H9 (cell line): ENCODE measurements around the gene CEP170B. TPM values are rescaled to one million over a fixed set of nuclear protein-coding genes. Genes with fewer than 3 reads are reported as not detected.

Source experiments
- DNase-seq: peaks from one replicate; pipeline ENCODE4 v3.0.0-alpha.2; 2017
- H2AFZ ChIP-seq: one replicate; pipeline ENCODE4 v1.6.1; 2013; ENCODE audit warnings: mild to moderate bottlenecking, low read length, control low read depth, moderate library complexity
- H2AK5ac ChIP-seq: 2 replicates; pipeline ENCODE4 v1.6.1; 2013; ENCODE audit warnings: low read length, control low read depth, mixed read lengths; ENCODE audit not compliant: insufficient read length
- H2BK120ac ChIP-seq: one replicate; pipeline ENCODE4 v1.6.1; 2013; ENCODE audit warnings: low read depth, mild to moderate bottlenecking, low read length, control low read depth, inconsistent platforms; ENCODE audit not compliant: poor library complexity, severe bottlenecking
- H2BK12ac ChIP-seq: 2 replicates; pipeline ENCODE4 v1.6.1; 2013; ENCODE audit warnings: low read length, control low read depth, mixed read lengths, low read depth; ENCODE audit not compliant: insufficient read length
- H2BK15ac ChIP-seq: 2 replicates; pipeline ENCODE4 v1.6.1; 2013; ENCODE audit warnings: low read depth, low read length, control low read depth
- H2BK20ac ChIP-seq: one replicate; pipeline ENCODE4 v1.6.1; 2013; ENCODE audit warnings: low read depth, mild to moderate bottlenecking, low read length, control low read depth, inconsistent platforms; ENCODE audit not compliant: poor library complexity, severe bottlenecking
- H2BK5ac ChIP-seq: 2 replicates; pipeline ENCODE4 v1.6.1; 2013; ENCODE audit warnings: low read length, control low read depth, mixed read lengths; ENCODE audit not compliant: insufficient read length
- H3K14ac ChIP-seq: 2 replicates; pipeline ENCODE4 v1.6.1; 2013; ENCODE audit warnings: low read length, control low read depth; ENCODE audit not compliant: insufficient read depth
- H3K18ac ChIP-seq: 2 replicates; pipeline ENCODE4 v1.6.1; 2013; ENCODE audit warnings: low read depth, mild to moderate bottlenecking, mixed read lengths, low read length, control low read depth; ENCODE audit not compliant: insufficient read length
- H3K23ac ChIP-seq: 2 replicates; pipeline ENCODE4 v1.6.1; 2013; ENCODE audit warnings: low read length, control low read depth, mixed read lengths, low read depth; ENCODE audit not compliant: insufficient read length
- H3K23me2 ChIP-seq: 2 replicates; pipeline ENCODE4 v1.6.1; 2013; ENCODE audit warnings: low read depth, mild to moderate bottlenecking, mixed read lengths, low read length, control low read depth; ENCODE audit not compliant: insufficient read length, poor library complexity, severe bottlenecking
- H3K27ac ChIP-seq: 2 replicates; pipeline ENCODE4 v1.5.1; 2013; ENCODE audit warnings: low read length, control low read depth, mixed read lengths, low read depth; ENCODE audit not compliant: insufficient read length
- H3K27me3 ChIP-seq: 2 replicates; pipeline ENCODE4 v1.6.1; 2013; ENCODE audit warnings: low read length, control low read depth, inconsistent platforms; ENCODE audit not compliant: insufficient read depth
- H3K4ac ChIP-seq: 2 replicates; pipeline ENCODE4 v1.6.1; 2013; ENCODE audit warnings: low read depth, mild to moderate bottlenecking, control low read depth, inconsistent platforms, low read length, moderate library complexity
- H3K4me1 ChIP-seq: 2 replicates; pipeline ENCODE4 v1.6.1; 2013; ENCODE audit warnings: low read length, control low read depth, inconsistent platforms; ENCODE audit not compliant: insufficient read depth
- H3K4me2 ChIP-seq: 2 replicates; pipeline ENCODE4 v1.6.1; 2013; ENCODE audit warnings: low read length, control low read depth, mixed read lengths; ENCODE audit not compliant: insufficient read length, insufficient read depth
- H3K56ac ChIP-seq: 2 replicates; pipeline ENCODE4 v1.6.1; 2013; ENCODE audit warnings: low read depth, mild to moderate bottlenecking, mixed read lengths, low read length, control low read depth; ENCODE audit not compliant: insufficient read length
- H3K79me1 ChIP-seq: 2 replicates; pipeline ENCODE4 v1.6.1; 2013; ENCODE audit warnings: low read depth, mild to moderate bottlenecking, moderate library complexity, low read length, control low read depth, inconsistent platforms; ENCODE audit not compliant: insufficient read depth, poor library complexity, severe bottlenecking
- H3K79me2 ChIP-seq: 2 replicates; pipeline ENCODE4 v1.6.1; 2013; ENCODE audit warnings: low read length, control low read depth, inconsistent platforms; ENCODE audit not compliant: insufficient read depth
- H3K9ac ChIP-seq: 2 replicates; pipeline ENCODE4 v1.6.1; 2013; ENCODE audit warnings: low read length, control low read depth, mixed read lengths; ENCODE audit not compliant: insufficient read length; ENCODE audit errors: extremely low read depth
- H3K9me3 ChIP-seq: one replicate; pipeline ENCODE4 v1.6.1; 2013; ENCODE audit warnings: low read depth, low read length, inconsistent platforms; ENCODE audit not compliant: control insufficient read depth
- H3T11ph ChIP-seq: one replicate; pipeline ENCODE4 v1.6.1; 2013; ENCODE audit warnings: mild to moderate bottlenecking, low read length, control low read depth, inconsistent platforms
- H4K20me1 ChIP-seq: one replicate; pipeline ENCODE4 v1.6.1; 2013; ENCODE audit not compliant: control insufficient read depth, insufficient read length, insufficient read depth
- H4K5ac ChIP-seq: 2 replicates; pipeline ENCODE4 v1.6.1; 2013; ENCODE audit warnings: low read depth, mild to moderate bottlenecking, mixed read lengths, low read length, control low read depth; ENCODE audit not compliant: insufficient read length
- H4K8ac ChIP-seq: replicated peaks from 2 replicates; pipeline ENCODE4 v1.6.1; 2013; ENCODE audit warnings: low read length, control low read depth, mixed read lengths, low read depth; ENCODE audit not compliant: insufficient read length
- H4K91ac ChIP-seq: 2 replicates; pipeline ENCODE4 v1.6.1; 2013; ENCODE audit warnings: low read depth, mild to moderate bottlenecking, moderate library complexity, mixed read lengths, low read length, control low read depth; ENCODE audit not compliant: insufficient read length
- H3K27ac Mint-ChIP-seq, 3 experiments: 2 replicates in 2 of 3; 3 replicates in 1 of 3; pipeline ENCODE4 v1.8.0; 2020 to 2021; ENCODE audit warnings: mixed read lengths in 3 of 3, mild to moderate bottlenecking in 1 of 3, moderate library complexity in 1 of 3
- H3K27me3 Mint-ChIP-seq: 2 replicates; pipeline ENCODE4 v1.8.0; 2021; ENCODE audit warnings: low read depth, mild to moderate bottlenecking, moderate library complexity, mixed read lengths
- H3K36me3 Mint-ChIP-seq, 3 experiments: 2 replicates in 2 of 3; 3 replicates in 1 of 3; pipeline ENCODE4 v1.8.0; 2020 to 2021; ENCODE audit warnings: low read depth in 3 of 3, mixed read lengths in 3 of 3; ENCODE audit not compliant: insufficient read depth in 1 of 3
- H3K4me1 Mint-ChIP-seq, 2 experiments: 2 replicates each; pipeline ENCODE4 v1.8.0; 2020; ENCODE audit warnings: mixed read lengths in 2 of 2
- H3K4me3 Mint-ChIP-seq, 2 experiments: 2 replicates in 1 of 2; 3 replicates in 1 of 2; pipeline ENCODE4 v1.8.0; 2020 to 2021; ENCODE audit warnings: mild to moderate bottlenecking in 2 of 2, mixed read lengths in 2 of 2, moderate library complexity in 1 of 2
- H3K9me3 Mint-ChIP-seq, 2 experiments: 2 replicates in 1 of 2; 3 replicates in 1 of 2; pipeline ENCODE4 v1.8.0; 2020; ENCODE audit warnings: mild to moderate bottlenecking in 2 of 2, mixed read lengths in 2 of 2, moderate library complexity in 1 of 2
- CTCF ChIP-seq: fragments of 200-600 bp; sonication (generic); conservative IDR thresholded peaks from 3 replicates; pipeline ENCODE4 v1.8.0; 2021; ENCODE audit warnings: antibody characterized with exemption, mild to moderate bottlenecking
- WGBS: extraction: QIAGEN DNeasy Blood & Tissue Kit; methylation state at CpG from one replicate; pipeline ENCODE4 v1.1.7; 2013; ENCODE audit warnings: missing lambda C conversion rate, low lambda C conversion rate, mixed read lengths; ENCODE audit not compliant: insufficient read length; ENCODE audit errors: extremely low coverage; 5-methylcytosine and 5-hydroxymethylcytosine counted together
- total RNA-seq: library from RNA; stranded (reverse); gene quantifications from 2 replicates; pipeline ENCODE4 v1.2.1, GENCODE V29; 2021

The CEP170B gene
- total RNA-seq, 1 experiment from 2014 or later, result 28.8 TPM

GRCh38 chr14:104931771-104932675 lies 67.0 kb downstream of the CEP170B start:
- Histone ChIP-seq H3K4ac (no peak overlapping the region), H3K56ac (no peak overlapping the region), H2BK120ac (no peak overlapping the region), H3K79me2 (no peaks in the 10 kb centered on the region), H4K8ac (no peak overlapping the region), H4K5ac (no peak overlapping the region), H3T11ph (no peak overlapping the region), H3K9me3 (no peaks in the 10 kb centered on the region), H3K18ac (no peak overlapping the region), H3K27me3 (peaks cover 30% of the 10 kb centered on the region; the same call in 1 of the 2 replicates), H4K91ac (no peak overlapping the region), H2AK5ac (no peak overlapping the region), H2BK20ac (no peak overlapping the region), H2AFZ (no peak overlapping the region), H3K14ac (no peak overlapping the region; the same call in 1 of the 2 replicates), H3K23ac (no peak overlapping the region), H4K20me1 (no peaks in the 10 kb centered on the region), H3K27ac (no peak overlapping the region), H3K79me1 (no peaks in the 10 kb centered on the region), H2BK15ac (no peak overlapping the region), H3K9ac (no peak overlapping the region), H2BK5ac (no peak overlapping the region), H3K23me2 (no peaks in the 10 kb centered on the region), H3K4me2 (peak overlapping the region; percentile 45), H2BK12ac (no peak overlapping the region), H3K4me1 (no peaks in the 10 kb centered on the region)
- H3K27me3 Mint-ChIP-seq, result peaks cover 77% of the 10 kb centered on the region
- no peak overlapping the region for H3K27ac Mint-ChIP-seq
- no peak for TF ChIP-seq CTCF
- peaks cover 2 to 12% of the 10 kb centered on the region in 2 experiments; a peak in 3 of 4 replicates for H3K4me1 Mint-ChIP-seq
- H3K36me3 Mint-ChIP-seq, result no peaks in the 10 kb centered on the region
- WGBS, result no CpG with 5 or more reads among the region's 64 CpGs
- peak; percentile 46 for DNase-seq
- no peaks in the 10 kb centered on the region; a peak in 1 of 5 replicates for H3K9me3 Mint-ChIP-seq
- H3K4me3 Mint-ChIP-seq, result peak overlapping the region; percentile 33 to 71; a peak in 3 of 5 replicates
